ENCODE data around the gene RTL5. TPM values are rescaled to one million over a fixed set of nuclear protein-coding genes. Genes with fewer than 3 reads are reported as not detected.

RTL5 gene
- total RNA-seq, 2 experiments from 2014 or later = 0.14 to 0.20 TPM

DNA sequence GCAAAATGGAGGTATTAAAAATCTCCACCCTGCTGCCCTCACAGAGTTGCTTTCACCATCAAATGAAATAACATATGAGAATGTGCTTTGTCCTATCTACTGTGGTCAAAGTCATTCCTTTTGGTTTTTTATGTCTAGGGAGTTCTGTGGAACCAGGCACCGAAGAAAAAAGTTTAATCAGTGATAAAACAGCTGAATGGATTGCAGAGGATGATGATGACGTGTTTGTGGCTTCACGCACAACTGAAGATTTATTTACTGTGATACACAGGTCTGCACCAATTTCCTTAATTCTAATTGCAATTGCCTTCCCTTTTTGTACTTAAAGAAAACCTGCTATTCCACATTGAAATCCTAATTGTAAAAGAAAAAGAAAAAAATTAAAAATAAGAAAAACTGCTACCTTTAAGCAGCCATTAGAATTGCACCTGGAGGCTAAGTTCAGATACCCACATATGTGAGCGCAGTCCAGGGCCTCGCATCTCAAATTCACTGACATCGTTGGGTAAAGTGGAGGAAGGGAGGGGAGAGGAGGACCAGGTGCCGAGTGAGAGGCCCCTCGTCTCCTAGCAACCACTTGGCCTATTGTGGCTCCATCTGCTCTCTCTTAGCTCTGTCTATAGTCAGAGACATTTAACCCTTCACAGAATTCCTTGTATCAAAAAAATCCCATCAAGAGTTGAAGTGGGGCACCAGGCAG is 10.5 kb upstream of the RTL5 start:
- no peak for ATAC-seq

DNA sequence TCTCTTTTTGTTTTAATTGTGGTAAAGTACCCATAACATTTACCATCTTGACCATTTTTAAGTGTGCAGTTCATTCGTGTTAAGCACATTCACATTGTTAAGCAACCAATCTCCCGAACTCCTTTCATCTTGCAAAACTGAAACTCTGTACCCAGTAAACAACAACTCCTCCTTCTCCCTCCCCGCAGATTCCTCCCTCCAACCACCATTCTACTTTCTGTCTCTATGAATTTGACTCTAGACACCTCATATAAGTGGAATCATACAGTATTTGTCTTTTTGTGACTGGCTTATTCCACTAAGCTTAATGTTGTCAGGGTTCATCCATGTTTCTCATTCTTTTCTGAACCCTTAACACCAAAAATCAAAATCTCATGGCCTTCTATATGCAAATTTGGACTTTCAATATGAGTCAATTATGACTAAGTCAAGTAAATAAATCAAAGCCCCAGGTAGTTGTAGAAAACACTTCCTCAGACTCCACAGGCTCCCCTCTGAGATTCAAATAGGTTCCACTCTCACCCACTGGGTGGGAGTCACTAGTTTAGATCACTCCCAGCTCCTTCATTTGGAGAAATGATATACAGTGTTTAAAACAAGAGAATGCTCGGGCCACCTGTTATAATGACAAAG is 9.8 kb upstream of the RTL5 start:
- Mint-ChIP-seq H3K4me1 (peaks cover 33% of the 10 kb centered on the region), H3K4me3 (no peak overlapping the region), H3K27me3 (peaks cover 53% of the 10 kb centered on the region), H3K27ac (no peak overlapping the region), H3K36me3 (no peaks in the 10 kb centered on the region), H3K9me3 (ENCODE audit: low read depth) (no peaks in the 10 kb centered on the region)
- CTCF ChIA-PET = interaction anchor here (1.4 kb wide), 1 partner anchor 15 kb away, joined by 3 read pairs; no protein-coding TSS in a partner anchor
- no peak for DNase-seq
- ATAC-seq = no peak

More for the DNA sequence above, 10.5 kb upstream of the RTL5 start:
- Mint-ChIP-seq H3K9me3 (ENCODE audit: low read depth) (no peaks in the 10 kb centered on the region), H3K4me1 (peaks cover 33% of the 10 kb centered on the region), H3K36me3 (no peaks in the 10 kb centered on the region), H3K27me3 (peaks cover 60% of the 10 kb centered on the region), H3K4me3 (no peak overlapping the region), H3K27ac (no peak overlapping the region)
- DNase-seq = no peak
- CTCF ChIA-PET = interaction anchor here (1.4 kb wide), 1 partner anchor 16 kb away, joined by 3 read pairs; no protein-coding TSS in a partner anchor

GRCh38 chrX:72139538-72139937 is 7.8 kb upstream of the RTL5 start:
- CTCF ChIA-PET = no interaction called here
- H3K27me3 Mint-ChIP-seq = peaks cover 53% of the 10 kb centered on the region
- H3K4me3 Mint-ChIP-seq = no peak overlapping the region
- no peaks in the 10 kb centered on the region for H3K36me3 Mint-ChIP-seq
- H3K4me1 Mint-ChIP-seq = peaks cover 29% of the 10 kb centered on the region
- ATAC-seq (no peak), DNase-seq (no peak)
- H3K9me3 Mint-ChIP-seq (ENCODE audit: low read depth) = no peaks in the 10 kb centered on the region
- no peak overlapping the region for H3K27ac Mint-ChIP-seq

- CTCF ChIA-PET = no interaction called here
- no peaks in the 10 kb centered on the region for H3K36me3 Mint-ChIP-seq
- peaks cover 54% of the 10 kb centered on the region for H3K27me3 Mint-ChIP-seq
- no peak overlapping the region for H3K27ac Mint-ChIP-seq
- H3K4me3 Mint-ChIP-seq = no peak overlapping the region
- DNase-seq (no peak), ATAC-seq (no peak)
- no peaks in the 10 kb centered on the region for H3K9me3 Mint-ChIP-seq (ENCODE audit: low read depth)
- peaks cover 14% of the 10 kb centered on the region for H3K4me1 Mint-ChIP-seq
These were observed 6.3 kb upstream of the RTL5 start for GRCh38 chrX:72137846-72138495.

DNA sequence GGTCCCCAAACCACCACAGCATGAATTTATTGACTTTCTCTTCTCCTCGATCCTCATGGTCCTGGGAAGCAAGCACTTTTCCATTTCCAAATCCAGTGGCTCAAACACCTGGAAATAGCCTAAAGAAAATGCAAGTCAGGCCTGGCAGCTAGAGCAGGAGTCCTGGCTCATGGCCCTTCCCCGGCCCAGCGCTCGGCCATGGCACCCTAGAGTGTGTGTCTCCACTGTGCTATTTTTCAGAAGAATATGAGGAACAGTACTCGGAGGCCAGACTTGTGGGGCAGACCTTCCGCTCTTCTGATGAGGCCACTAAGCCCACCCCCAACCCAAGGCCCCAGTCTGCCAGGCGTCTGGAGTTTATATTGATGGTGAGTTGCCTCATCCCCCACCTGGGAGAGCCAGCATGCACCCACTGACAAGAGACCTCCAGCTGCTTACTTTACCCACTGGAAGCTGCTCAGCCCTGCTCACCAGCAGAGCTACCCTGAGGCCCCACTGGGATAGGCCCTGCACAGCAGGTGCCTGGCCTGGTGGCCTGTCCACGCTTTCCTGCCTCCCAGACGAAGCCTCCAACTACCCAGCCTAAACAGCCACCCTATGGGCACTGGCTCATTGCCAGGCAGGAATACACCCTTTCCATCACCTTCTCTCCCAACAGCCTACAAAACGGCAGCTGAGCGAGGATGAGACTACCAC is 2.3 kb upstream of the RTL5 start:
- DNase-seq (no peak), ATAC-seq (no peak)
- Mint-ChIP-seq H3K9me3 (ENCODE audit: low read depth) (no peaks in the 10 kb centered on the region), H3K27ac (no peak overlapping the region), H3K4me3 (no peak overlapping the region), H3K36me3 (no peaks in the 10 kb centered on the region), H3K27me3 (peaks cover 58% of the 10 kb centered on the region), H3K4me1 (peaks cover 5% of the 10 kb centered on the region)
- CTCF ChIA-PET = no interaction called here

GRCh38 chrX:72132456-72132855 is 741 bp upstream of the RTL5 start:
- CTCF ChIA-PET = interaction anchor here (1.0 to 1.7 kb wide), 4 partner anchors 11 to 114 kb away, joined by 3 to 12 read pairs (median 6); no protein-coding TSS in a partner anchor
- no peak overlapping the region for H3K4me3 Mint-ChIP-seq
- ATAC-seq = no peak
- no peak for DNase-seq
- peaks cover 7% of the 10 kb centered on the region for H3K4me1 Mint-ChIP-seq
- peaks cover 65% of the 10 kb centered on the region for H3K27me3 Mint-ChIP-seq
- no peaks in the 10 kb centered on the region for H3K36me3 Mint-ChIP-seq
- H3K9me3 Mint-ChIP-seq (ENCODE audit: low read depth) = no peaks in the 10 kb centered on the region
- H3K27ac Mint-ChIP-seq = no peak overlapping the region

- CTCF ChIA-PET = interaction anchor here (1.4 kb wide), 1 partner anchor 113 kb away, joined by 6 read pairs; no protein-coding TSS in a partner anchor
- H3K4me1 Mint-ChIP-seq = peaks cover 11% of the 10 kb centered on the region
These were observed 909 bp downstream of the RTL5 start for GRCh38 chrX:72130762-72131250.

DNA sequence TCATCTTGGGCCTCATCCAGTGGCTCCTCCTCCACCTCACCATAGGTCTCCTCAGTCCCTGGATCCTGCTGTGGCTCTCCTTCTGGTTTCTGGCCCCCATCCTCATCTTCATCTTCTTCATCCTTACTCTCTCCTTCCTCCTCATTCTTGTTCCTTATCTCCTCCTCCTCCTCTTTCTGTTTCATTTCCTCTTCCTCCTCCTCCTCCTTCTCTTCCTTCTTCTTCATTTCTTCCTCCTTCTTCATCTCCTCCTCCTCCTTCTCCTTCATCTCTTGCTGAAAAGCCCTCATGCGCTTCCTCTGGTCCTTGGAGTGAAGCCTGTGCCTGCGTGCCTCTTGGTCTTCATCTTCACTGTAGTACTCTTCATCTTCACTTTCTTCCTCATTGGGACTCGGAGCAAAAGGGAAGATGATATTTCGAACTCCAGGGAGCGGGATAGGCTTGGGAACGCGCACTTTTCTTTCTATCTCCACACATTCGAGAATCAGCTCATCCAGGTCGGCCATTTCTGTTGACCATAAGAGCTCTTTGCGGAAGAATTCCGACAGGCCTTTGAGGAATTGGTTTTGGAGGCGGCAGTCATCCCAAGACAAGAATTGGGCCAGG is 1.5 kb downstream of the RTL5 start:
- Mint-ChIP-seq H3K27me3 (peaks cover 65% of the 10 kb centered on the region), H3K27ac (no peak overlapping the region), H3K36me3 (no peaks in the 10 kb centered on the region), H3K9me3 (ENCODE audit: low read depth) (no peaks in the 10 kb centered on the region), H3K4me1 (peaks cover 14% of the 10 kb centered on the region), H3K4me3 (no peak overlapping the region)
- DNase-seq = no peak
- no peak for ATAC-seq
- CTCF ChIA-PET = interaction anchor here (1.4 kb wide), 1 partner anchor 112 kb away, joined by 6 read pairs; no protein-coding TSS in a partner anchor

More at GRCh38 chrX:72130762-72131250, 909 bp downstream of the RTL5 start:
- no peaks in the 10 kb centered on the region for H3K9me3 Mint-ChIP-seq (ENCODE audit: low read depth)
- no peaks in the 10 kb centered on the region for H3K36me3 Mint-ChIP-seq
- no peak overlapping the region for H3K27ac Mint-ChIP-seq
- H3K4me3 Mint-ChIP-seq = no peak overlapping the region
- ATAC-seq (no peak), DNase-seq (no peak)
- H3K27me3 Mint-ChIP-seq = peaks cover 64% of the 10 kb centered on the region

DNA sequence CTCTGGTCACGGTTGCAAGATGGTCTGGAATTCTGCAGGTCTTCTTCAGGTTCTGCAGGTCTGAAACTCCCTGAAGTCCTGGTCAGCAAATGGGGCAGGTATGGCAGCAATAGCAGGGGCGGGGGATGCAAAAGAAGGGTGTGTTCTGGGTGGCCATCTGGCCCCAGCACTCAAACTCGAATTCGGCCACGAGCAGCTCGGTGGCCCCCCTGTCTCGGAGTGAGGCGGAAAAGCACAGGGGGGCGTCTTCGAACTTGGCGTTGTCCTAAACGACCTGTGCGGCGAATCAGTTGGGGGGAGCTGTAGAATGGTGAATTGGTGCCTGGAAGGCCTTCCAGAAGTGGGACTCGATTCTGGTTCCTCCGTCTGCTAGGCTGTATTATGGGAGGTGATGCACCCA is 2.1 kb downstream of the RTL5 start:
- CTCF ChIA-PET = interaction anchor here (1.4 kb wide), 1 partner anchor 112 kb away, joined by 6 read pairs; no protein-coding TSS in a partner anchor
- no peak overlapping the region for H3K4me3 Mint-ChIP-seq
- H3K9me3 Mint-ChIP-seq (ENCODE audit: low read depth) = no peaks in the 10 kb centered on the region
- peaks cover 20% of the 10 kb centered on the region for H3K4me1 Mint-ChIP-seq
- H3K27ac Mint-ChIP-seq = no peak overlapping the region
- peaks cover 66% of the 10 kb centered on the region for H3K27me3 Mint-ChIP-seq
- no peaks in the 10 kb centered on the region for H3K36me3 Mint-ChIP-seq
- DNase-seq (no peak), ATAC-seq (no peak)

DNA sequence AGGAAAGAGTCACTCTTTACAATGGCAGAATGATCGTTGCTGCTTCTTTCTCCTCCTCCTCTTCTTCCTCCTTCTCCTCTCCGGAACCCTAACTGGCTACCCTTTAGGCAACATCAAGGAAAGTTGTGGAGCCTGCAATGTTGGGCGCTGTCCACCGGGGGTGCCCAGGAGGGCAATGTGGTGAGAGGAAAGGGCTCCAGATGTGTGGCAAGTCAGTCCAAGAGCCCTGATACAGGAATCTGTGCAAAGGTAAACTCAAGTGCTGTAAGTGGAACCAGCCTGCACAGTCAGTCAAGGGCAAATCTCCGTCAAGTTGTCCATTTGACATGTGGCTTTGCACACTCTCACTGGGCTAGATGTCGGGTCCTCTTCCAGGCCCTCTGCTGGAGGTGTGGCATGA is 2.8 kb downstream of the RTL5 start:
- Mint-ChIP-seq H3K27ac (no peak overlapping the region), H3K4me3 (no peak overlapping the region), H3K27me3 (peaks cover 70% of the 10 kb centered on the region), H3K9me3 (ENCODE audit: low read depth) (no peaks in the 10 kb centered on the region), H3K36me3 (no peaks in the 10 kb centered on the region), H3K4me1 (peaks cover 27% of the 10 kb centered on the region)
- ATAC-seq = no peak
- DNase-seq = no peak
- CTCF ChIA-PET = interaction anchor here (3.8 to 6.0 kb wide), 2 partner anchors 109 to 131 kb away, joined by 16 to 113 read pairs; no protein-coding TSS in a partner anchor

GRCh38 chrX:72128183-72128834 is 3.4 kb downstream of the RTL5 start:
- peaks cover 30% of the 10 kb centered on the region for H3K4me1 Mint-ChIP-seq
- no peaks in the 10 kb centered on the region for H3K9me3 Mint-ChIP-seq (ENCODE audit: low read depth)
- ATAC-seq = no peak
- no peak overlapping the region for H3K4me3 Mint-ChIP-seq
- CTCF ChIA-PET = interaction anchor here (1.1 to 6.0 kb wide), 5 partner anchors 80 to 130 kb away, joined by 4 to 113 read pairs (median 16); no protein-coding TSS in a partner anchor
- no peaks in the 10 kb centered on the region for H3K36me3 Mint-ChIP-seq
- peaks cover 64% of the 10 kb centered on the region for H3K27me3 Mint-ChIP-seq
- DNase-seq = no peak
- no peak overlapping the region for H3K27ac Mint-ChIP-seq

DNA sequence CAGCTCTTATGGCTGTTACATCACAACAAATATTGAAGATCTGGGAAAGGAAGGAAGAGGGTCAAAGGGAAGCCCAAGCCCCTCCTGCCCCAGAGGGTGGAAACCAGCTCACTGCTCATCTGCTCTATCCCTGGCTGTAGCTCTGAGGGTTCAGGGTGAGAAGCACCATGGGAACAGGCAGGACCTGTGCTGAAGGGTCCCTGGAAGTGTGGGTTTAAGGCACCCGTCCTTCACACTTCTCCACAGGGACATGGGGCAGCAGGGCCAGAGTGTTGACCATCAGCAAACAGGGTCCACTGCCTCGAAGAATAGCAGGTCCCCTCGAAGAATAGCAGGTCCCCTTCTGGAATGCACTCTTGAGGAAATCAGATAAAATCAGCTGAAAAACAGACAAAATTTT is 4.4 kb downstream of the RTL5 start:
- peaks cover 40% of the 10 kb centered on the region for H3K4me1 Mint-ChIP-seq
- ATAC-seq = no peak
- no peak for DNase-seq
- no peaks in the 10 kb centered on the region for H3K9me3 Mint-ChIP-seq (ENCODE audit: low read depth)
- no peak overlapping the region for H3K27ac Mint-ChIP-seq
- H3K27me3 Mint-ChIP-seq = peaks cover 61% of the 10 kb centered on the region
- H3K36me3 Mint-ChIP-seq = no peaks in the 10 kb centered on the region
- H3K4me3 Mint-ChIP-seq = no peak overlapping the region
- CTCF ChIA-PET = interaction anchor here (1.0 to 6.0 kb wide), 11 partner anchors 26 to 129 kb away, joined by 3 to 113 read pairs (median 5); no protein-coding TSS in a partner anchor
